ENCODE results near the gene ARTN. TPM values are rescaled to one million over a fixed set of nuclear protein-coding genes. Genes with fewer than 3 reads are reported as not detected.

ARTN gene
- total and polyA plus RNA-seq, 5 donors from 2014 or later = 1.5 TPM; not detected in 4

DNA sequence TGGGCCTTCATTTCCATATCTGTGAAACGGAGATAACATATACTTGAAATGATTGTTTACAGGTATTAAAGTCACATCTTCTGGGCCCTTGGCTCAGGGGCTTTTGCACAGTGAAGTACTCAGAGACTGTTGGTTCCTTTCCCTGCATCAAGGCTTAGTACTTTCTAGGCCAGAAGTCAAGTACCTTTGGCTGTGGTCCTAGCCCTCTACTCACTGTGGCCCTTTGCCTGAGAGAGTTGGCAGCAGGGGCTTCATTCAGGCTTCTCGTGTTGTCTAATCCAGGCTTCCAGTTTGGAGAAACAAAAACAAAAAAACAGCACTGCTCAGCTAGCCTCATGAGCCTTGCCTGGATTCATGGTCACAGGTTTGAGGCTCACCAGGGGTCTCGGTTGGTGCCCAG lies 28.1 kb downstream of the ARTN start:
- no peaks in the 10 kb centered on the region for H3K27me3 ChIP-seq (ENCODE audit: control insufficient read depth, insufficient read depth, low read length)
- ATAC-seq (ENCODE audit: low read depth in 2 of 2) = no peak
- H3K4me3 Mint-ChIP-seq = no peak overlapping the region
- DNase-seq = no peak
- H3K4me1 Mint-ChIP-seq = no peaks in the 10 kb centered on the region
- peaks cover 34% of the 10 kb centered on the region for H3K36me3 Mint-ChIP-seq
- H3K27me3 Mint-ChIP-seq = no peaks in the 10 kb centered on the region
- no peaks in the 10 kb centered on the region for H3K4me1 ChIP-seq (ENCODE audit: control insufficient read depth, insufficient read depth, low read length, poor library complexity, severe bottlenecking)
- H3K9me3 ChIP-seq (ENCODE audit: control insufficient read depth in 2 of 2, low read length in 2 of 2) = no peaks in the 10 kb centered on the region
- no peaks in the 10 kb centered on the region for H3K9me3 Mint-ChIP-seq
- H3K4me3 ChIP-seq (ENCODE audit: low read depth, low read length) = no peak overlapping the region
- no peak overlapping the region for H3K27ac Mint-ChIP-seq
- H3K36me3 ChIP-seq (ENCODE audit: control insufficient read depth, insufficient read depth, low read length) = peaks cover 30% of the 10 kb centered on the region
- no peak overlapping the region for H3K27ac ChIP-seq (ENCODE audit: insufficient read depth, low read length, poor library complexity, severe bottlenecking)

DNA sequence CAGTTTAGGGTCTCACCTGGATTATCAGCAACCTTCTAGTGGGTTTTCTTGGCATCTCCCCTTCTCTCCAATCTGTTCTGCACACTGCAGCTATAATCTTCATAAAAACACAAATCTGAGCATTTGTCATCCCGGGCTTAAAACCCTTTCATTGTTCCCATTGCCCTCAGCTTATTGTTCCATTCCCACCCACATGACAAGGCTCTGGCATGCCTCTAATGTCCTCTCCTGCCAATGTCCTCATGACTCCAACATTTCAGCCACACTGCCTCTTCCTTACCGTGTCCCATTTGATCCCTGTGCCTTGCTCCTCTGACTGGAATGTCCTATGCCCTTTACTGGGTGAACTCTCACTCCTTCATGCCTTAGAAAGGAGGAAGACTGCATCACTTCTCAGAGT lies 28.7 kb downstream of the ARTN start:
- Mint-ChIP-seq H3K36me3 (peaks cover 33% of the 10 kb centered on the region), H3K27me3 (no peaks in the 10 kb centered on the region), H3K4me3 (no peak overlapping the region), H3K4me1 (no peaks in the 10 kb centered on the region), H3K27ac (peak overlapping the region in 1 of 3 donors; percentile 36), H3K9me3 (no peaks in the 10 kb centered on the region)
- DNase-seq (no peak), ATAC-seq (ENCODE audit: low read depth in 2 of 2) (no peak)
- no peaks in the 10 kb centered on the region for H3K4me1 ChIP-seq (ENCODE audit: control insufficient read depth, insufficient read depth, low read length, poor library complexity, severe bottlenecking)
- no peaks in the 10 kb centered on the region for H3K9me3 ChIP-seq (ENCODE audit: control insufficient read depth in 2 of 2, low read length in 2 of 2)
- no peak overlapping the region for H3K27ac ChIP-seq (ENCODE audit: insufficient read depth, low read length, poor library complexity, severe bottlenecking)
- no peak overlapping the region for H3K4me3 ChIP-seq (ENCODE audit: low read depth, low read length)
- peaks cover 29% of the 10 kb centered on the region for H3K36me3 ChIP-seq (ENCODE audit: control insufficient read depth, insufficient read depth, low read length)
- H3K27me3 ChIP-seq (ENCODE audit: control insufficient read depth, insufficient read depth, low read length) = no peaks in the 10 kb centered on the region

GRCh38 chr1:43963006-43963405 lies 29.4 kb downstream of the ARTN start:
- no peaks in the 10 kb centered on the region for H3K27me3 Mint-ChIP-seq
- Histone ChIP-seq H3K4me3 (ENCODE audit: low read depth, low read length) (no peak overlapping the region), H3K27me3 (ENCODE audit: control insufficient read depth, insufficient read depth, low read length) (no peaks in the 10 kb centered on the region), H3K4me1 (ENCODE audit: control insufficient read depth, insufficient read depth, low read length, poor library complexity, severe bottlenecking) (no peaks in the 10 kb centered on the region), H3K27ac (ENCODE audit: insufficient read depth, low read length, poor library complexity, severe bottlenecking) (no peak overlapping the region), H3K9me3 (ENCODE audit: control insufficient read depth in 2 of 2, low read length in 2 of 2) (no peaks in the 10 kb centered on the region), H3K36me3 (ENCODE audit: control insufficient read depth, insufficient read depth, low read length) (peaks cover 22% of the 10 kb centered on the region)
- H3K27ac Mint-ChIP-seq = no peak overlapping the region
- H3K9me3 Mint-ChIP-seq = peaks cover 0 to 1% (median 0%) of the 10 kb centered on the region in 7 donors
- H3K4me3 Mint-ChIP-seq = peak overlapping the region in 1 of 4 donors; percentile 55
- DNase-seq (no peak), ATAC-seq (ENCODE audit: low read depth in 2 of 2) (no peak)
- peaks cover 28% of the 10 kb centered on the region for H3K36me3 Mint-ChIP-seq
- no peaks in the 10 kb centered on the region for H3K4me1 Mint-ChIP-seq

- H3K4me1 Mint-ChIP-seq = peaks cover 0 to 5% (median 0%) of the 10 kb centered on the region in 4 donors
- H3K9me3 ChIP-seq (ENCODE audit: control insufficient read depth in 2 of 2, low read length in 2 of 2) = no peaks in the 10 kb centered on the region
- H3K4me3 Mint-ChIP-seq = no peak overlapping the region
- H3K36me3 Mint-ChIP-seq = peaks cover 20% of the 10 kb centered on the region
- no peak for DNase-seq
- peaks cover 14% of the 10 kb centered on the region for H3K36me3 ChIP-seq (ENCODE audit: control insufficient read depth, insufficient read depth, low read length)
- peaks cover 0 to 1% (median 0%) of the 10 kb centered on the region in 7 donors for H3K9me3 Mint-ChIP-seq
- no peak for ATAC-seq (ENCODE audit: low read depth in 2 of 2)
- H3K27ac Mint-ChIP-seq = no peak overlapping the region
- H3K27ac ChIP-seq (ENCODE audit: insufficient read depth, low read length, poor library complexity, severe bottlenecking) = no peak overlapping the region
- no peaks in the 10 kb centered on the region for H3K4me1 ChIP-seq (ENCODE audit: control insufficient read depth, insufficient read depth, low read length, poor library complexity, severe bottlenecking)
- H3K27me3 Mint-ChIP-seq = no peaks in the 10 kb centered on the region
- no peak overlapping the region for H3K4me3 ChIP-seq (ENCODE audit: low read depth, low read length)
- no peaks in the 10 kb centered on the region for H3K27me3 ChIP-seq (ENCODE audit: control insufficient read depth, insufficient read depth, low read length)
Observed at GRCh38 chr1:43963890-43964289, 30.3 kb downstream of the ARTN start.

DNA sequence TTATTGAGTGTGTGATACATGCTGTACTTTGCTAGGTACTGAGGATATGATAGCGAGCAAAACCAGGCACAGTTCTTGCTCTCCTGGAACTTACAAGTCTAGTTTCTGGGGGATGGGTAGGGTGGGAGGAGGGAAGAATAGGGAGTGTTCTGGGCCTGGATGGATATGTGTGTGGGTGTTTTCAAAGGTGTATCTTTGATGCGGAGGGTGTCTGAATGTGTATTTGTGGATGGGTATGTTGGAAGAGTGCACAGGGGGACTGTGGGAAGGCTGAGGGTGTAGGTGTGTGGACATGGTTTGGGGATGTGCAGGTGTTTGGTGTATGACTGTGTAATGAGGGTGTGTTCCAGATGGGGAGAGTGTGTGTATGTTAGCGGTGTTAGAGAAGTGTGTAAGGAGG lies 31.7 kb downstream of the ARTN start:
- ATAC-seq (ENCODE audit: low read depth in 2 of 2) (no peak), DNase-seq (no peak)
- no peak overlapping the region for H3K4me3 ChIP-seq (ENCODE audit: low read depth, low read length)
- no peaks in the 10 kb centered on the region for H3K27me3 ChIP-seq (ENCODE audit: control insufficient read depth, insufficient read depth, low read length)
- no peak overlapping the region for H3K27ac ChIP-seq (ENCODE audit: insufficient read depth, low read length, poor library complexity, severe bottlenecking)
- peaks cover 11% of the 10 kb centered on the region for H3K36me3 ChIP-seq (ENCODE audit: control insufficient read depth, insufficient read depth, low read length)
- Mint-ChIP-seq H3K27ac (no peak overlapping the region), H3K4me1 (peaks cover 0 to 17% (median 9%) of the 10 kb centered on the region in 4 donors), H3K9me3 (peaks cover 0 to 1% (median 0%) of the 10 kb centered on the region in 7 donors), H3K36me3 (peaks cover 17% of the 10 kb centered on the region), H3K4me3 (no peak overlapping the region), H3K27me3 (peaks cover 4% of the 10 kb centered on the region)
- H3K4me1 ChIP-seq (ENCODE audit: control insufficient read depth, insufficient read depth, low read length, poor library complexity, severe bottlenecking) = peaks cover 8% of the 10 kb centered on the region
- no peaks in the 10 kb centered on the region for H3K9me3 ChIP-seq (ENCODE audit: control insufficient read depth in 2 of 2, low read length in 2 of 2)

DNA sequence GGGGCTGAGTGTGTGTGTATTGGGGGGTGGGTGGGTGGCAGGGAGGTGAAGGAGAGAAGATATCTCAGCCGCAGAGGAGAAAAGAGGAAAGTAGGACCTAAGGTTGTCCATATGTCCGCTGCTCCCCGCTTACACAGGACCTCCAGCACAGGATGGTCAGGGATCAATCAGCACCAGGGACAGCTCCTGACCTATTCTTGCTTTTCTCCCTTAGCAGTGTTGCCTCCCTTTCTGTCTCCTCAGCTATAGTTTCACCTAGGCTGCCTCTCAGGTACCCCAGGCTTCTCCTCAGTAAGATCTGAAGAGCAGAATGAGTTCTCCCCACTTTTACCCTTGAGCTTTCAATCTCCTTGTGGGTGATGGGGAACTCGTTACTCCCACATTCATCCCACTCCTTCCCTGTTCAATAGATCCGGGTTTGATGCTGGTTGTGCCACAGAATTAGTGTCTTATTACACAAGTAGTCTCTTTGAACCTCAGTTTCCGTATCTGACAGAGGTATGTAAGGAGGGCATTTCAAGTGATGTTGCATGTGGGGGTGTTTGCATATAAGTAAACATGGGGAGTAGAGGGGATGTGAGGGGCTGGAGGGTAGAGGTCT lies 34.8 kb downstream of the ARTN start:
- Mint-ChIP-seq H3K36me3 (peaks cover 7% of the 10 kb centered on the region), H3K4me3 (peak overlapping the region in 2 of 4 donors; percentile 21 to 90), H3K27ac (peak overlapping the region in 1 of 3 donors; percentile 26), H3K4me1 (peaks cover 0 to 29% (median 11%) of the 10 kb centered on the region in 4 donors), H3K9me3 (peaks cover 0 to 1% (median 0%) of the 10 kb centered on the region in 7 donors), H3K27me3 (peaks cover 4% of the 10 kb centered on the region)
- no peak for ATAC-seq (ENCODE audit: low read depth in 2 of 2)
- Histone ChIP-seq H3K36me3 (ENCODE audit: control insufficient read depth, insufficient read depth, low read length) (peaks cover 5% of the 10 kb centered on the region), H3K4me3 (ENCODE audit: low read depth, low read length) (no peak overlapping the region), H3K27ac (ENCODE audit: insufficient read depth, low read length, poor library complexity, severe bottlenecking) (no peak overlapping the region), H3K9me3 (ENCODE audit: control insufficient read depth in 2 of 2, low read length in 2 of 2) (no peaks in the 10 kb centered on the region), H3K27me3 (ENCODE audit: control insufficient read depth, insufficient read depth, low read length) (no peaks in the 10 kb centered on the region), H3K4me1 (ENCODE audit: control insufficient read depth, insufficient read depth, low read length, poor library complexity, severe bottlenecking) (peaks cover 16% of the 10 kb centered on the region)
- peak in 1 of 3 donors; percentile 34 for DNase-seq

GRCh38 chr1:43969416-43969745 lies 35.8 kb downstream of the ARTN start:
- peak overlapping the region; percentile 64 for H3K4me3 ChIP-seq (ENCODE audit: low read depth, low read length)
- H3K9me3 Mint-ChIP-seq = peaks cover 0 to 1% (median 0%) of the 10 kb centered on the region in 7 donors
- no peak overlapping the region for H3K27ac ChIP-seq (ENCODE audit: insufficient read depth, low read length, poor library complexity, severe bottlenecking)
- H3K4me1 ChIP-seq (ENCODE audit: control insufficient read depth, insufficient read depth, low read length, poor library complexity, severe bottlenecking) = peaks cover 22% of the 10 kb centered on the region
- H3K27me3 ChIP-seq (ENCODE audit: control insufficient read depth, insufficient read depth, low read length) = no peaks in the 10 kb centered on the region
- H3K36me3 ChIP-seq (ENCODE audit: control insufficient read depth, insufficient read depth, low read length) = peaks cover 5% of the 10 kb centered on the region
- H3K36me3 Mint-ChIP-seq = peaks cover 7% of the 10 kb centered on the region
- H3K9me3 ChIP-seq (ENCODE audit: control insufficient read depth in 2 of 2, low read length in 2 of 2) = no peaks in the 10 kb centered on the region
- peaks cover 4% of the 10 kb centered on the region for H3K27me3 Mint-ChIP-seq
- ATAC-seq (ENCODE audit: low read depth in 2 of 2) (no peak), DNase-seq (no peak)
- H3K4me3 Mint-ChIP-seq = peak overlapping the region; percentile 90 to 98 (median 93)
- H3K27ac Mint-ChIP-seq = peak overlapping the region; percentile 72 to 89 (median 84)
- H3K4me1 Mint-ChIP-seq = peaks cover 0 to 39% (median 17%) of the 10 kb centered on the region in 4 donors

Measured in CD4-positive, CD25-positive, alpha-beta regulatory T cell (primary cell).